ENCODE data around the gene GPM6B. TPM values are rescaled to one million over a fixed set of nuclear protein-coding genes. Genes with fewer than 3 reads are reported as not detected.

The GPM6B gene, protein sequence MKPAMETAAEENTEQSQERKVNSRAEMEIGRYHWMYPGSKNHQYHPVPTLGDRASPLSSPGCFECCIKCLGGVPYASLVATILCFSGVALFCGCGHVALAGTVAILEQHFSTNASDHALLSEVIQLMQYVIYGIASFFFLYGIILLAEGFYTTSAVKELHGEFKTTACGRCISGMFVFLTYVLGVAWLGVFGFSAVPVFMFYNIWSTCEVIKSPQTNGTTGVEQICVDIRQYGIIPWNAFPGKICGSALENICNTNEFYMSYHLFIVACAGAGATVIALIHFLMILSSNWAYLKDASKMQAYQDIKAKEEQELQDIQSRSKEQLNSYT
- 0.38 and 0.70 TPM in 2 replicates for total RNA-seq (ENCODE audit: low replicate concordance)

GRCh38 chrX:13816643-13817627 lies at the start of gene GPM6B:
GPM6B (minus strand) TSS chrX:13817093; CDS start chrX:13816904, 189 bp downstream.

GRCh38 chrX:13734278-13735172 lies 82.4 kb downstream of the GPM6B start, which contains the start of the genes OFD1 and TRAPPC2:
OFD1 (plus strand) TSS chrX:13734748; CDS start chrX:13735072, 324 bp downstream.
TRAPPC2 (minus strand) TSS chrX:13734620; CDS start chrX:13719963, 14,657 bp downstream.

Other genes starting within 250 kb of the GPM6B start
- gene EGFL6, start 247.5 kb downstream of the GPM6B start, total RNA-seq (ENCODE audit: low replicate concordance), result 0.70 TPM in 1 of 2 replicates, not detected in the other
- 1.8 and 7.3 TPM in 2 replicates for gene TCEANC, start 164.0 kb downstream of the GPM6B start, total RNA-seq (ENCODE audit: low replicate concordance)
- 15.3 and 26.2 TPM in 2 replicates for gene RAB9A, start 128.0 kb downstream of the GPM6B start, total RNA-seq (ENCODE audit: low replicate concordance)
- gene TRAPPC2, start 82.5 kb downstream of the GPM6B start, total RNA-seq (ENCODE audit: low replicate concordance), result 8.5 and 10.9 TPM in 2 replicates
- 4.4 and 7.5 TPM in 2 replicates for gene OFD1, start 82.3 kb downstream of the GPM6B start, total RNA-seq (ENCODE audit: low replicate concordance)
- gene GEMIN8, start 212.8 kb upstream of the GPM6B start, total RNA-seq (ENCODE audit: low replicate concordance), result 11.8 and 21.4 TPM in 2 replicates

All from smooth muscle cell of the coronary artery (primary cell).